Epidermal melanocyte (primary cell): ENCODE measurements around the gene RAB40C.

Experiments used
- DNase-seq: peaks from one replicate; pipeline ENCODE4 v3.0.0; 2011; ENCODE audit warnings: low spot score; ENCODE audit not compliant: insufficient read length

The RAB40C gene

DNA sequence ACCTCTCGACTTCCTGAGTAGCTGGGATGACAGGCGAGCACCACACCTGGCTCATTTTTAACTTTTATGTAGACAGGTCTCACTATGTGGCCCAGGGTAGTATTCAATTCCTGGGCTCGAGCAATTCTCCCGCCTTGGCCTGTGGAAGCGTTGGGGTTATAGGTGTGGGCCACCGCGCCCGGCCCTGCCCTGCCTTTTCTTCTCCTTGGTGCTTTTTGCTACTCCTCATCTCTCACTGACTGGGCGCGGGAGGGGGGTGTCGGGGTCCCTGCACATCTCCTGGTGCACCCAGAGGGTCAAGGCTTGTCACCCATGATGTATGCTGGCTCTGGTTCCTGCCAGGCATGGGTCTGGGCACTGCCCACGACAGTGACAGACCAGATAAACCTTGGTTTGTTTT is 54.7 kb downstream of the RAB40C start:
- DNase-seq, result no peak

DNA sequence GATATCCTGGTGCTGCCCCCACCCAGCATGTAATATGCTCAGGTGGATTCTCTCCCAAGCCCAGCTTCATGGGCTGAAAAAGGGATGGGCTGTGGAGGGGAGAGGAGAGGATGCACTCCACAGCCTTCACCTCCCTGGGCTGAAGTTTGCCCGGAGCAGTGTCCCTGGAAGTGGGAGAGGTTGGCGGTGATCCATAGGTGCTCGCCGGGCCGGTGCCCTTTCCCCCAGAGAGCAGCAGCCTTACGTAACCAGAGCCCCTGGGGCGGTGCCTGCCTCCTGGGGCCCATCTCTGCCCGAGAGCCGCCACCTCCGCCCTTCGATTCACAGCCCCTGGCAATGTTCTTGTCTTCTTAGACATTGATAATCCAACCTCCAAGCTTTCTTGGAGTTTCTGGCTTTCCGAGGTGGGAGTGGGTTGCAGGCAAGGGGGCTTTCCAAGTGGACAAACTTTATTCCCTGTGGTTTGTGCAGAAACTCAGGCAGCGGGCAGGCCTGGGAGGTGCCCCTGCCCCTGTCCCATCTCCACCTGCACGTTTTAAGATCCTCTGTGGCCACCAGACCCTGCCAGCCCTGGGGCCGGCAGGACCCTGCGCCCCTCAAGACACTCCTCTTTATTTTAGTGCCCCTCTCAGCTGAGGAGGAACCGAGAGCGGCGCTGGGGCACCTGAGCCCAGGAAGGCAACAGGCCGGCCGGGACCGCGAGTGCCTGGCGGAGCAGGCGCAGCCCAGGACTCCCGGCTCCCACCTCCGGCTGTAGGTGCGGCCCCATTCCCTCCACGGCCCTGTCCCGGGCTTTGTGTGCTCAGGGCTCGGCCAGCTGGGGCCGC is 56.2 kb downstream of the RAB40C start:
- no peak for DNase-seq

DNA sequence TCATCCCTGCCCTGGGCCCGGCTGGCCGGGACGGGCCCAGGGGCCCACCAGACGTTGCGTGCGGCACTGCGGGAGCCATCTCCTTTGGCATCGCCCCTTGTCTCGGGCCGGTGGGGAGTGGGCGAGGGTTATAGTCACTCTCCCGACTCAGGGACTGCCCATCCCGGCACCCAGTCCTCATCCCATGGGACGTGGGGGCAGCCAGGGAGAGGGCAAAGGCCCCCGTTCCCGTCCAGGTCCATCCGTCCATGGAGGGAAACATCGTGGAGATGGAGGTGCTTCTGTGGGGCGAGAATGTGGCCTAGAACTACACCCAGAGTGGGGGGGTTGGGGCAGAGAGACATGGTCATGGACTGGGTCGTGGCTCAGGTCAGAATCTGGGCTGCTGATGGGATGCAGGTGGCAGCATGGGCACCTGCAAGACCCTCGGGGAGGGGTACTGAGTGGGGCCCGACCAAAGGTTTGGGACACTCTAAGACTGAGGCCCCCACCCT is 56.9 kb downstream of the RAB40C start:
- no peak for DNase-seq

DNA sequence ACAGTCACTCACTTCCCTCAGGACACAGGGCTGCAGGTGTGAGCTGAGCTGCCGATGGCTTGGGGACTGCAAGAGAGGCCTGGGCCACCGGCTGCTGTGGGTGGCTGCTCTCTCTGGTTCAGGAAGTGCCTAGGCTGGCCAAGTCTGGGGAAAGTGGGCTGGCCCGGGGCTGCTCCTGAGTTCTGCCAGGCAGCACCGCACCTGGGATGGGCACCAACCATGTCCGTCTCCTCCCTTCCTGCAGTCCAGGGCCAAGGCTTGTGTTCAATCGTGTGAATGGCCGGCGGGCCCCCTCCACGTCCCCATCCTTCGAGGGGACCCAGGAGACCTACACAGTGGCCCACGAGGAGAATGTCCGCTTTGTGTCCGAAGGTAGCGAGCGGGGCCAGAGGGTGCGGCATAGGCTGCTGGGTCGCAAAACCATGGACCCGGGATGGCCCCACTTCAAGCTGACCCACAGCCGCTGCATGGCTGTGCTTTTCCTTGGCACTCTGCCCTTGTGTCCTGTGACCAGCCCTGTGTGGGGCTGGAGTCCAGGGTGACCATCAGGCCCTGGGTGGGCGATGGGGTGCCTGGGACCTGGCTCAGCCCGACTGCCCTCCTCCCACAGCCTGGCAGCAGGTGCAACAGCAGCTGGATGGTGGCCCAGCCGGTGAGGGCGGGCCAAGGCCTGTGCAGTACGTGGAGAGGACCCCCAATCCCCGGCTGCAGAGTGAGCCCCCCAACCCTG is 57.5 kb downstream of the RAB40C start:
- DNase-seq, result no peak

DNA sequence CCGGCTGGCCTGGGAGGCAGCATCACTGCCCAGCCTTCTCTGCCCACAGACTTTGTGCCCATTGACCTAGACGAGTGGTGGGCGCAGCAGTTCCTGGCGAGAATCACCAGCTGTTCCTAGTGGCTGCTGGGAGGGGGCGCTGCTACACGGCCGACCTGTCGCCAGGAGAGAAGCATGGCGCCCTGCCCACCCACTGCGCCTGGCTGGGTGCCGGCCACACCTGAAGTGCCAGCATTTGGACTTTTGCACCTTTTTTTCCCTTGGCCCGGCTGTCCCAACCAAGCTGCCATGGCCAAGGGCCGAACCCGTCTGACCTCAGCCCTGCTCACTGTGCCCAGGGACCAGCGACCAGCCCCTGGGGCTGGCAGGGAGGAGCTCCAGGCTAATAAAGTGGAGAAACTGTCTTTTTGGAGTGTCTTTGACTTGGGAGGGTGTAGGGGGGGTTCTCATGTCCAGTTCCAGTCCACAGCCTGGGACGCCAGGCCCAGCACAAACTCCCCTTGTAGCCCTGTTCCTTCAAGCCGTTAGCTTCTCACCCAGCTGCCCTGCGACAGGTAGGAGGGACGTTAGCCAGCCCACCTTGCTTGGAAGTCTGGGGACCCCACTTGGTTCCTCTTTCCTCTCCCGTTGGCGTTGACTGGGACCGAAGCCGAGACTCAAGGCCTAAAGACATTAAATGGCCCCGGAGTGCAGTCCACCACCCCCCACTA is 58.4 kb downstream of the RAB40C start:
- DNase-seq, result no peak

DNA sequence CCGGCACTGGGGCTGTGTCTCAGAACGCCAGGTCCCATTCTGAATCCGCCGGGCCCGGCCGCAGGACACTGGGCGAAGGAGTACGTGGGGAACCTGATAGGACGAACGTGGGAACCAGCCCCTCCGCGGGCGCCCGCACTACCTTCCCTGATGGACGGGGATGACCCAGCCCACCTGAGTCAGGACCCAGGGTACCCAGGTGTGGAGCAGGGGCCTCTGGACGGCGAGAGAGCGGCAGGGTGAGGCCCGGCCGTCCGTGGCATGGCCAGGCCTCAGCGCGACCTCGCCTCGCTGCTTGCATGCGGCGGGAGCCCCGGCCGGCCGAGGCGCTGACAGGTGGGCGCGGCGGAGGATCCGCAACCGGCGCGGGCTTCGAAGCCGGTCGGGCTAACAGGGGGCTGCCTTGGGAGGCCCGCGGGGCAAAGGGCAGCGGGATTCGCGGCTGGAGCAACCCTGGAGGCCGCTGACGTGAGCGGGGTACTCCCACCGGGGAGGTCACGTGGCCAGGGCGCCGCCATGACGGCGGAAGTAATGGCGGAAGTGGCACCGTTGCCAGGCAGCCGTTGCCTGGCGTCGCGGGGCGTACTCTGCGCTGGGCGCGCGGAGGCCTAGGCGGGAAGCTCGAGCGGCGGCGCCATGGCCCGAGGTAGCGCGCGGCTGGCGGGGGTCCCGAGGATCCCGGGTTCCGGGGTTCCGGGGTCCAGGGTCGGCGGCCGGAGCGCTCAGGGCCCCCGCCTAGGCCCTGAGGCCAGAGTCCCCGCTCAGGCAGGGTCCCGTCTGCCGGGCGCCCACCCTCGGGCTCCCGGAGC is 59.1 kb downstream of the RAB40C start, which contains the start of gene WDR90:
Gene WDR90 (plus strand): TSS at position 585 of the 809 bp plus-strand sequence. CDS start 52 bp downstream, at position 637.
- DNase-seq, result peak; percentile 100

DNA sequence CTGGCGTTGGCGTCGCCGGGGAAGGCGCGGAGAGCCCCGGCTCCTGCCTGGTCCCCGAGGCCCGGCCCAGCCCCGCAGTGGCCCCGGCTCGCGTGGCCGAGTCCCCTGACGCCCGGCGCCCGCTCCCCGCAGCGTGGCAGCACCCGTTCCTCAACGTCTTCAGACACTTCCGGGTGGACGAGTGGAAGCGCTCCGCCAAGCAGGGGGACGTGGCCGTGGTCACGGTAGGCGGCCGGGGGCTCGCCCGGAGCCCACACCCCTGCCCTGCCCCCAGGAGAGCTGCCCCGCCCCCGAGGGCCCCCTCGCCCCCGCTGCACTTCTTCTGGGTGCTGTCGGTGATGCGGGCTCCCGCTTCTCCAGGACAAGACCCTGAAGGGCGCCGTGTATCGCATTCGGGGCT is 59.8 kb downstream of the RAB40C start:
- no peak for DNase-seq

DNA sequence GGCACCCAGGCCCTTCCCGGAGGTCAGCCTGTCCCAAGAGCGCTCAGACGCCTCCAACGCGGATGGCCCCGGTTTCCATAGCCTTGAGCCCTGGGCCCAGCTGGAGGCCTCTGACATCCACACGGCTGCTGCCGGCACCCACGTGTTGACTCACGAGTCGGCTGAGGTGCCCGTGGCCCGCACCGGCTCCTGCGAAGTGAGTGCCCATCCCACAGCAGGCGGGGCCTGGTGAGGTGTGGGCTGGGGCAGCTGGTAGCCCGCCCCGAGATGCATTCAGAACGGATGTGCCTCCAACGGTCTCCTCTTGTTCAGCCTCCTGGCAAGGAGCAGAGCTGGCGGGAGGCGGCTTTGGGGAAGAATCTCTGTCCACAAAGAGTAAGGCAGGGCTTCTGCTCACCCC is 62.0 kb downstream of the RAB40C start:
- no peak for DNase-seq

DNA sequence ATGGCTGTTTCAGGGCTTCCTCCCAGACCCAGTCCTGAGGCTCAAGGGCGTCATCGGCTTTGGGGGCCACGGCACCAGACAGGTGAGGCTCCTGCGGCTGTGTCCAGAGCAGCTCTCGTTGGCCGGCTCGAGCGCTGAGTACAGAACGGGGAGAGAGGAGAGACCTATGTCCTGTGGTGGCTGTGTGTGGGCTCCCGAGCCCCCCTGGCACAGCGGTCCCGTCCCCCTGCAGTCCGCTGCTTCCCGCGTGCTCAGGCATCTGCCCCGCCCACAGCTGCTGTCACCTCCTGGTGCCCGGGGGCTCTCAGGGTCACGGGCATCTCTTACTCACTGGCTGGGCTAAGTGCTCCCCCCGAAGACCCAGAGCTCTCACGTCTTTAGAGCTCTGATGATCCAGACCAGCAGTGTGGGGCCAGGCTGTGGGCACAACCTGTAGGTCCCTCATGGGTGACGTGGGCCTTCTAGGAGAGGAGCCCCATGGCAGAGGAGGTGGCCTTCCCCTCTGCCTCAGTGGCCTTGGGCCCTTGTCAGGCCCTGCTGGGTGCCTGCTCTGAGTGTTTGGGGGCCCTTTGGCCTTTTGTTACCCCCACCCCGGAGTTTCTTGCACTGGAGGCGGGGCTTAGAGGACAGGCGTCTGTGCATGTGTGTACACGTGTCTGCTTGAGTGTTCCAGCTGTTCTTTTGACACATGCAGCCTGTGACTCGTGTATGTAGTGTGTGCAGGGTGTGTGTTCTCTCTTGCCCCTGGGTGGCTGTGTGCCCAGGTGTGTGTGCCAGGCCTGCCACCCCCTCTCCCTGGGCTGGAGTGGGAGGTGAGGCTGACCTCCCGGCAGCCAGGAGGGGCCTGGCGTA is 62.8 kb downstream of the RAB40C start:
- DNase-seq, result no peak

DNA sequence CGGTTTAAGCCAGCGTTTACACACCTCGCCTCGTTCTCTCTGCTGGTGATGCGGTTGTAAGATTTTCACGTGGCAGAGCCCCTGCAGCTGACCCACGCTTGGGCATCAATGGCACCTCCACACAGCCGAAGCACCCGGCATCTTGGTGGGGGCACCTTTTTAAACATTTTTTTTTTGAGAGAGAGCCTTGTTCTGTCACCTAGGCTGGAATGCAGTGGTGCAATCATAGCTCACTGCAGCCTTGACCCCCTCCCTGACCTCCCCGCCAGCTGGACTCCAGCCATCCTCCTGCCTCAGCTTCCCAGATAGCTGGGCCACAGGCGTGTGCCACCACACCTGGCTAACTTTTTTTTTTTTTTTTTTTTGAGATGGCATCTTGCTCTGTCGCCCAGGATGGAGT is 64.2 kb downstream of the RAB40C start:
- DNase-seq, result no peak

DNA sequence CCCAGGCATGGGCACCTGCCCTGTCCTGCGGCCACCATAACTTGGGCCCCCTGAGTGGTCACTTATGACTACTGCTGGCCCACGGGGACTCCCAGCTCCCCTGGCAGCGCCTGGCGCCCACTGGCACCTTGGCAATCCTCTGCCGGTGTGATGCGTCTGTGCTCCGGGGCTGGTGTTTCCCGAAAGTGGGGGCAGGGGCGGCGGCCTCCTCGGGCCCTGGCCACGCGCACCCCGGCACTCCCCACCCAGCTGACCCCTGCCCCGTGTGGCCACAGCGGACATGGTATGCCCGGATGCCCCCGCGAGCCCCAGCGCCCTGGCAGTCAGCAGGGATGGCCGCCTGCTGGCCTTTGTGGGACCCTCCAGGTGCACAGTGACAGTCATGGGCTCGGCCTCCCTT is 67.6 kb downstream of the RAB40C start:
- no peak for DNase-seq

DNA sequence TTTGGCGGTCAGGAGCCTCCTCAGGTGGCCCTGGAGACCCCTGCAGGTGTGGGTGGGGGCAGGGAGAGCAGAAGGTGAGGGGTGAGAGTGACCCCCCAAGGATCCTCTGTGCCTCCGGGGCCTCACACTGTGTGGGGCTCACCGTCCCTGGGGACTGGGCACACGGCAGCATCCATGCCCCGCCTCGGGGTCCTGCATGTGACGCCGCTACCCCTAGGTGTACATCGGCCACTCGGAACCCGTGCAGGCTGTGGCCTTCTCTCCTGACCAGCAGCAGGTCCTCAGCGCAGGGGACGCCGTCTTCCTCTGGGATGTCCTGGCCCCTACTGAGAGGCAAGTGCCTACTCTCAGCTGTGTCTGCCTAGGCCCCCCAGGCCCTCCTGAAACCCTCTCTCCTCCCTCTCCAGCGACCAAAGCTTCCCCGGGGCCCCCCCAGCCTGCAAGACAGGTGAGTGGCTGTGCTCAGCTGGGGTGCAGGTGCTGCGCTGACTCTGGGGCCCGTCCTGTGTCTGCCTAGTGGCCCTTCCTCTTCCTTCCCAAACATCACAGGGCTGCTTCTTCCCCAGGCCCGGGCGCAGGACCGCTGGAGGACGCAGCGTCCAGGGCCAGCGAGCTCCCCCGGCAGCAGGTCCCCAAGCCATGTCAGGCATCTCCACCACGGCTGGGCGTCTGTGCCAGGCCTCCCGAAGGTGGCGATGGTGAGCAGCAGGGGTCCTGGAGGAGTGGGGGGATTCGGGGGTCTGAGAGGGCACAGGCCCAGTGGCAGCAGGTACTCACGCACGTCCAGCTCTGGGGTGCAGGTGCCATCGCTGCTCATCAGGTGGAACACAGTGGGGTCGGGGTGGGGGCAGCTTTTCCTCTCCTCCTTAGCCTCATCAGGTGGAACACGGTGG is 69.1 kb downstream of the RAB40C start:
- DNase-seq, result no peak

DNA sequence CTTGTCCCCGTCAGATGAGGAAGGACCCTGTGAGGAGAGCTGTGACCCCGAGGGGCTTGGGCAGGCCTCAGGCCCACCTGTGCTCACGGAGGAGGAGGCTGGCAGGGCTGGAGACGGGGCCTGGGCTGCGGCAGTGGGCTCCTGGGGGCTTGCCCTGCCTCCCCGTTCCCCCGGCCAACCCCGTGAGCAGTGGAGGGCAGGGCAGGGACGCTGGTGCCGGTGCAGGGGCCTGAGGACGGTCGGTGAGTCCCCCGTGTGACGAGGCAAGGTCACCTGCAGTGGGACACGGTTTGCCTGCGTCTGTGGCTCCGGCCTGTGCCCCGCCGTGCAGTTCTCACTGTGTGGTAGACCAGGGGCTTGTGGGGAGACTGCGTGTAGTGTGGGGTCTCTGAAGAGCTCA is 69.8 kb downstream of the RAB40C start:
- no peak for DNase-seq

DNA sequence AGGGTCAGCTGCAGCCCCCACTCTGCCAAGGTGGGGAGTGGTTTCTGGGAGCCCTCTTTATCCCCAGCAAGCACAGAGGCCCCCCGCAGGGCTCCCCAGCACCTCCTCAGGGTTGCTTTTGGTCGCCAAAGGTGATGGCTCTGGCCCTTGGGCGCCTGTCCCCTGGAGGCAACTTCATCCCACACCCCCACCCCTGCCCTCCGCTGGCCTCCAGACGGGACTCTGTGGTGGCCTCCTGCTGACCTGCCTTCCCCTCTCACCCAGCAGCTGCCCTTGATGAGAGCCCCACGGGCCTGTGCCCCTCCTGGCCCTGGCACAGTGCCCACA is 70.2 kb downstream of the RAB40C start:
- no peak for DNase-seq

DNA sequence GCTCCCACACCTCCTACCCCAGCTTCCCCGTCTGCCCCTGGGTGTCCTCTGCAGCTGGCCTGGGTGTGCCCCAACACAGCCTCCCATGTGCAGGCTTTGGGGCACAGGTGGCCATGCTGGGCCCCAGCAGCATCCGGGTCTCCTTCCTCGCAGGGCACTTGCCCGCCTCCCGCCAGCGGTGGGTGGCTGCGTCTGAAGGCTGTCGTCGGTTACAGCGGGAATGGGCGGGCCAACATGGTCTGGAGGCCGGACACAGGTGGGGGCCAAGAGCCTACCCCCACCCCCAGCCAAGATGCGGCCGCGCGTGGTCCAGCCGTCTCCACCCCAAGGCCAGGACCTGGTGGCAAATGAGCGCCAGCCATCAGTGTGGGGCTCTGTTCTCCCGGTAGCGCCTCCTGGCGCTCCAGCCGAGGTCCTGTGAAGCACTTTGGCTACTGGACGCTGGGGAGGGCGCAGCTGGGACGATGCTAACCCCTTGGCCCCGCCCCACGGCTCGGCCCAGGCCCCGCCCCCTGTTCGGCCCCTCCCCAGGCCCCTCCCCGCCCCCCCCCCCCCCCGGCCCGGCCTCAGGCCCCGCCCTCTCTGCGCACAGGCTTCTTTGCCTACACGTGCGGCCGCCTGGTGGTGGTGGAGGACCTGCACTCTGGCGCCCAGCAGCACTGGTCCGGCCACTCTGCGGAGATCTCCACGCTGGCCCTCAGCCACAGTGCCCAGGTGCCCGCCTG is 70.8 kb downstream of the RAB40C start:
- DNase-seq, result peak; percentile 84

DNA sequence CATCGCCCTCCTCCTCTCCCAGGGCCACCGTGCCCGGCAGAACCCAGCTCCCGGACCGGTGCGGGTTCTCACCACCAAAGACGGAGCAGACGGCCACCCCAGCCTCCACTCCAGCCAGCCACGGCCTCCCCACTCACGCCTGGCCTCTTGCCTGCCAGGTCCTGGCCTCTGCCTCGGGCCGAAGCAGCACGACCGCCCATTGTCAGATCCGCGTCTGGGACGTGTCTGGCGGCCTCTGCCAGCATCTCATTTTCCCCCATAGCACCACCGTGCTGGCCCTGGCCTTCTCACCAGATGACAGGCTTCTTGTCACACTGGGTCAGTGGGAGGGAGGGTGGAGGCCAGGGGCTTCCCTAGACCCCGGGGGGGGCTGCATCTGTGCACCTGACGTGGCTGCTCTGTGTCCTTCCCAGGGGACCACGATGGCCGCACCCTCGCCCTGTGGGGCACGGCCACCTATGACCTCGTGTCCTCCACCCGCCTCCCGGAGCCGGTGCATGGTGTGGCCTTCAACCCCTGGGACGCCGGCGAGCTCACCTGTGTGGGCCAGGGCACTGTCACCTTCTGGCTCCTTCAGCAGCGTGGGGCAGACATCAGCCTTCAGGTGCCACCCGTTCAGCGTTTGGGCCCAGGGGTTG is 71.4 kb downstream of the RAB40C start:
- no peak for DNase-seq

DNA sequence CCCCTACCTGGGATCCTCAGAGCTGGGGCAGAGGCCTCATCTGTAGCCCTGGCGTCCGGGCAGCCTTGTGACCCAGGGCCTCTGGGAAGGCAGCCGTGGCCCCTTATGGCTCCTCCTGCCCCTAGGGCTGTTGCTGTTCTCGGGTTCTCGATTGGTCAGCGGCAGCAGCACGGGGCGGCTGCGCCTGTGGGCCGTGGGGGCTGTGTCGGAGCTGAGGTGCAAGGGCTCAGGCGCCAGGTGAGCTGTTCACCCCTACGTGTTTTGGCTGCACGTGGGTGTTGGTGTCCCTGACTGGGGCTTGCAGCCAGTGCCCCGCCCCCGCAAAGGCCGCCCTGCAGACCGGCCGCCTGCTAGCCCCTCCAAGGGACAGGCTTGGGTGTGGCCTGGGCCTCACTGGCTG is 72.2 kb downstream of the RAB40C start:
- DNase-seq, result no peak

DNA sequence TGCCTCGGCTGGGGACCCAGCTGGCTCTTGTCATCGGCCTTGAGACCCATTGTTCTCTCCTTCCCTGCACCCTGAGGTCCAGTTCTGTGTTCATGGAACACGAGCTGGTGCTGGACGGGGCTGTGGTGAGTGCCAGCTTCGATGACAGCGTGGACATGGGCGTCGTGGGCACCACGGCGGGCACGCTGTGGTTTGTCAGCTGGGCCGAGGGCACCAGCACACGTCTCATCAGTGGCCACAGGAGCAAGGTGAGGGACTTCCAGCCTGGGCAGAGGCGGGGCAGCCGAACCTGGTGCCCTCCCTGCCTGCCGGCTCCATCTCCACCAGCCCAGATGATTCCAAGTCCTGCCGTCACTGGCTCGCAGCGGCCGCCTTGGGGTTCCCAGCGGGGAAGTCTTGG is 72.7 kb downstream of the RAB40C start:
- no peak for DNase-seq
